ENCODE data around the gene MATK. TPM values are rescaled to one million over a fixed set of nuclear protein-coding genes. Genes with fewer than 3 reads are reported as not detected.

The MATK gene
- total RNA-seq, 1 experiment from 2014 or later: 28.3 TPM

DNA sequence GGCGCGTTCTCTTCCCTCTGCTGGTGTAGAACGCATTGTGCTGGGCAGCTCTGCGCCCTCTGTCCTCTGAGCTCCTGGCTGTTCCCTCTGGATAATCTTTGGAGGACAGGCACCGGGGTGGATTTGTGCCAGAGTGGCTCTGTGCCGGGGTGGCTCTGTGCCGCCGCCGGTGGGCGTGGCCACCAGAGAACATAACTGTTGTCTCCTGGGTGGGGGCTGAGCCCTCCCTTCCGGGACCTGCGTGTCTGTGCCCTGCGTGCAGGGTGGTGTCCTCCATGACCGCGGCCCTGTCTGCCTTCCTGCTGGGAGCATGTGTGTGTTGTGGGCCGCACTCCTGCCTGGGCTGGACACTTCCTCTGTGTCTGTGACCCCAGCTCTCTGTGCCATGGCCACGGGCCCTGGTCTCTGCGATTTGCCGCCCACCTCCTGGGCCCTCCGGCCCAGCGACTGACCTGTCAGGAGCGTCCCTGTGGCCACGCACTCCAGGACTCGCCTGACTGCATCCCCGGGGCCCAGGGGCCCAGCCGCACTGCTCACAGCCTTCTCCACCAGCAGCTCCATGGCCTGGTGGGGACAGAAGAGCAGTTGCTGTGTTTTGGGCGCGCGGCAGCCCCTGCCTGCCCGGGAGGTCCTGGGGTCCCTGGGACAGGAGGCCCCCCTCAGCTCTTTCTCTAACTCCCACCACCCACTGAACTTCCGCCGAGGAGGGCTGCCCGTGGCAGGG lies 22.4 kb upstream of the MATK start:
- TF ChIP-seq, protein P1, sequence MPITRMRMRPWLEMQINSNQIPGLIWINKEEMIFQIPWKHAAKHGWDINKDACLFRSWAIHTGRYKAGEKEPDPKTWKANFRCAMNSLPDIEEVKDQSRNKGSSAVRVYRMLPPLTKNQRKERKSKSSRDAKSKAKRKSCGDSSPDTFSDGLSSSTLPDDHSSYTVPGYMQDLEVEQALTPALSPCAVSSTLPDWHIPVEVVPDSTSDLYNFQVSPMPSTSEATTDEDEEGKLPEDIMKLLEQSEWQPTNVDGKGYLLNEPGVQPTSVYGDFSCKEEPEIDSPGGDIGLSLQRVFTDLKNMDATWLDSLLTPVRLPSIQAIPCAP (CRISPR knock-in tag; IDR thresholded peaks at IDR 0.05): no peak
- no peaks in the 10 kb centered on the region for H3K4me1 Mint-ChIP-seq
- CTCF ChIA-PET: interaction anchor here (0.7 to 1.4 kb wide), 4 partner anchors 10 to 25 kb away, joined by 3 to 6 read pairs (median 3); no protein-coding TSS in a partner anchor
- ATAC-seq: no peak
- no peak overlapping the region for H3K4me3 Mint-ChIP-seq
- no peak for DNase-seq (ENCODE audit: low spot score)
- no peaks in the 10 kb centered on the region for H3K36me3 Mint-ChIP-seq
- no peaks in the 10 kb centered on the region for H3K27me3 Mint-ChIP-seq (ENCODE audit: low read depth)
- H3K27ac Mint-ChIP-seq: no peak overlapping the region
- POLR2A ChIA-PET: no interaction called here
- peaks cover 7% of the 10 kb centered on the region for H3K9me3 Mint-ChIP-seq

GRCh38 chr19:3807574-3808354 lies 21.6 kb upstream of the MATK start:
- H3K4me1 Mint-ChIP-seq: no peaks in the 10 kb centered on the region
- H3K36me3 Mint-ChIP-seq: no peaks in the 10 kb centered on the region
- peaks cover 3% of the 10 kb centered on the region; the same call in 1 of the 2 replicates for H3K27me3 Mint-ChIP-seq (ENCODE audit: low read depth)
- CTCF ChIA-PET: interaction anchor here (0.8 to 1.4 kb wide), 2 partner anchors 14 to 24 kb away, joined by 3 to 6 read pairs; no protein-coding TSS in a partner anchor
- TF ChIP-seq ATF1 (CRISPR knock-in tag; IDR thresholded peaks at IDR 0.05) (no peak), ZNF317 (CRISPR knock-in tag; IDR thresholded peaks at IDR 0.05; ENCODE audit: borderline replicate concordance, low read depth) (no peak), RELA (CRISPR knock-in tag; IDR thresholded peaks at IDR 0.05; ENCODE audit: borderline replicate concordance) (no peak), MLX (CRISPR knock-in tag; IDR thresholded peaks at IDR 0.05) (no peak), CREB1 (CRISPR knock-in tag; IDR thresholded peaks at IDR 0.05) (no peak)
- TF ChIP-seq, protein P2, sequence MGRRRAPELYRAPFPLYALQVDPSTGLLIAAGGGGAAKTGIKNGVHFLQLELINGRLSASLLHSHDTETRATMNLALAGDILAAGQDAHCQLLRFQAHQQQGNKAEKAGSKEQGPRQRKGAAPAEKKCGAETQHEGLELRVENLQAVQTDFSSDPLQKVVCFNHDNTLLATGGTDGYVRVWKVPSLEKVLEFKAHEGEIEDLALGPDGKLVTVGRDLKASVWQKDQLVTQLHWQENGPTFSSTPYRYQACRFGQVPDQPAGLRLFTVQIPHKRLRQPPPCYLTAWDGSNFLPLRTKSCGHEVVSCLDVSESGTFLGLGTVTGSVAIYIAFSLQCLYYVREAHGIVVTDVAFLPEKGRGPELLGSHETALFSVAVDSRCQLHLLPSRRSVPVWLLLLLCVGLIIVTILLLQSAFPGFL (CRISPR knock-in tag; IDR thresholded peaks at IDR 0.05; ENCODE audit: borderline replicate concordance): no peak
- TF ChIP-seq, protein P3, sequence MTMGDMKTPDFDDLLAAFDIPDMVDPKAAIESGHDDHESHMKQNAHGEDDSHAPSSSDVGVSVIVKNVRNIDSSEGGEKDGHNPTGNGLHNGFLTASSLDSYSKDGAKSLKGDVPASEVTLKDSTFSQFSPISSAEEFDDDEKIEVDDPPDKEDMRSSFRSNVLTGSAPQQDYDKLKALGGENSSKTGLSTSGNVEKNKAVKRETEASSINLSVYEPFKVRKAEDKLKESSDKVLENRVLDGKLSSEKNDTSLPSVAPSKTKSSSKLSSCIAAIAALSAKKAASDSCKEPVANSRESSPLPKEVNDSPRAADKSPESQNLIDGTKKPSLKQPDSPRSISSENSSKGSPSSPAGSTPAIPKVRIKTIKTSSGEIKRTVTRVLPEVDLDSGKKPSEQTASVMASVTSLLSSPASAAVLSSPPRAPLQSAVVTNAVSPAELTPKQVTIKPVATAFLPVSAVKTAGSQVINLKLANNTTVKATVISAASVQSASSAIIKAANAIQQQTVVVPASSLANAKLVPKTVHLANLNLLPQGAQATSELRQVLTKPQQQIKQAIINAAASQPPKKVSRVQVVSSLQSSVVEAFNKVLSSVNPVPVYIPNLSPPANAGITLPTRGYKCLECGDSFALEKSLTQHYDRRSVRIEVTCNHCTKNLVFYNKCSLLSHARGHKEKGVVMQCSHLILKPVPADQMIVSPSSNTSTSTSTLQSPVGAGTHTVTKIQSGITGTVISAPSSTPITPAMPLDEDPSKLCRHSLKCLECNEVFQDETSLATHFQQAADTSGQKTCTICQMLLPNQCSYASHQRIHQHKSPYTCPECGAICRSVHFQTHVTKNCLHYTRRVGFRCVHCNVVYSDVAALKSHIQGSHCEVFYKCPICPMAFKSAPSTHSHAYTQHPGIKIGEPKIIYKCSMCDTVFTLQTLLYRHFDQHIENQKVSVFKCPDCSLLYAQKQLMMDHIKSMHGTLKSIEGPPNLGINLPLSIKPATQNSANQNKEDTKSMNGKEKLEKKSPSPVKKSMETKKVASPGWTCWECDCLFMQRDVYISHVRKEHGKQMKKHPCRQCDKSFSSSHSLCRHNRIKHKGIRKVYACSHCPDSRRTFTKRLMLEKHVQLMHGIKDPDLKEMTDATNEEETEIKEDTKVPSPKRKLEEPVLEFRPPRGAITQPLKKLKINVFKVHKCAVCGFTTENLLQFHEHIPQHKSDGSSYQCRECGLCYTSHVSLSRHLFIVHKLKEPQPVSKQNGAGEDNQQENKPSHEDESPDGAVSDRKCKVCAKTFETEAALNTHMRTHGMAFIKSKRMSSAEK (CRISPR knock-in tag; IDR thresholded peaks at IDR 0.05; ENCODE audit: borderline replicate concordance): no peak
- TF ChIP-seq, protein P4, sequence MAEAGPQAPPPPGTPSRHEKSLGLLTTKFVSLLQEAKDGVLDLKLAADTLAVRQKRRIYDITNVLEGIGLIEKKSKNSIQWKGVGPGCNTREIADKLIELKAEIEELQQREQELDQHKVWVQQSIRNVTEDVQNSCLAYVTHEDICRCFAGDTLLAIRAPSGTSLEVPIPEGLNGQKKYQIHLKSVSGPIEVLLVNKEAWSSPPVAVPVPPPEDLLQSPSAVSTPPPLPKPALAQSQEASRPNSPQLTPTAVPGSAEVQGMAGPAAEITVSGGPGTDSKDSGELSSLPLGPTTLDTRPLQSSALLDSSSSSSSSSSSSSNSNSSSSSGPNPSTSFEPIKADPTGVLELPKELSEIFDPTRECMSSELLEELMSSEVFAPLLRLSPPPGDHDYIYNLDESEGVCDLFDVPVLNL (CRISPR knock-in tag; IDR thresholded peaks at IDR 0.05; ENCODE audit: borderline replicate concordance, low read depth): no peak
- TF ChIP-seq, protein P5, sequence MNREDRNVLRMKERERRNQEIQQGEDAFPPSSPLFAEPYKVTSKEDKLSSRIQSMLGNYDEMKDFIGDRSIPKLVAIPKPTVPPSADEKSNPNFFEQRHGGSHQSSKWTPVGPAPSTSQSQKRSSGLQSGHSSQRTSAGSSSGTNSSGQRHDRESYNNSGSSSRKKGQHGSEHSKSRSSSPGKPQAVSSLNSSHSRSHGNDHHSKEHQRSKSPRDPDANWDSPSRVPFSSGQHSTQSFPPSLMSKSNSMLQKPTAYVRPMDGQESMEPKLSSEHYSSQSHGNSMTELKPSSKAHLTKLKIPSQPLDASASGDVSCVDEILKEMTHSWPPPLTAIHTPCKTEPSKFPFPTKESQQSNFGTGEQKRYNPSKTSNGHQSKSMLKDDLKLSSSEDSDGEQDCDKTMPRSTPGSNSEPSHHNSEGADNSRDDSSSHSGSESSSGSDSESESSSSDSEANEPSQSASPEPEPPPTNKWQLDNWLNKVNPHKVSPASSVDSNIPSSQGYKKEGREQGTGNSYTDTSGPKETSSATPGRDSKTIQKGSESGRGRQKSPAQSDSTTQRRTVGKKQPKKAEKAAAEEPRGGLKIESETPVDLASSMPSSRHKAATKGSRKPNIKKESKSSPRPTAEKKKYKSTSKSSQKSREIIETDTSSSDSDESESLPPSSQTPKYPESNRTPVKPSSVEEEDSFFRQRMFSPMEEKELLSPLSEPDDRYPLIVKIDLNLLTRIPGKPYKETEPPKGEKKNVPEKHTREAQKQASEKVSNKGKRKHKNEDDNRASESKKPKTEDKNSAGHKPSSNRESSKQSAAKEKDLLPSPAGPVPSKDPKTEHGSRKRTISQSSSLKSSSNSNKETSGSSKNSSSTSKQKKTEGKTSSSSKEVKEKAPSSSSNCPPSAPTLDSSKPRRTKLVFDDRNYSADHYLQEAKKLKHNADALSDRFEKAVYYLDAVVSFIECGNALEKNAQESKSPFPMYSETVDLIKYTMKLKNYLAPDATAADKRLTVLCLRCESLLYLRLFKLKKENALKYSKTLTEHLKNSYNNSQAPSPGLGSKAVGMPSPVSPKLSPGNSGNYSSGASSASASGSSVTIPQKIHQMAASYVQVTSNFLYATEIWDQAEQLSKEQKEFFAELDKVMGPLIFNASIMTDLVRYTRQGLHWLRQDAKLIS (CRISPR knock-in tag; IDR thresholded peaks at IDR 0.05; ENCODE audit: borderline replicate concordance): no peak
- DNase-seq (ENCODE audit: low spot score): no peak
- H3K4me3 Mint-ChIP-seq: no peak overlapping the region
- POLR2A ChIA-PET: no interaction called here
- no peak for ATAC-seq
- peaks cover 7% of the 10 kb centered on the region for H3K9me3 Mint-ChIP-seq
- no peak overlapping the region for H3K27ac Mint-ChIP-seq
